Measurements from ENCODE around the gene ENDOG.
"Not testable (repeated sequence)": the region's sequence is repeated elsewhere in the genome, so short reads cannot be mapped to it uniquely, and the experiment has no call there.

ENDOG gene

GRCh38 chr9:128818099-128818838 lies at the start of gene ENDOG:
TSS of gene ENDOG (plus strand) at chr9:128818500. CDS start at chr9:128818685, 185 bp downstream.
- DNase-seq (ENCODE audit: low read depth in 2 of 2): peak; percentile 91 to 97

DNA sequence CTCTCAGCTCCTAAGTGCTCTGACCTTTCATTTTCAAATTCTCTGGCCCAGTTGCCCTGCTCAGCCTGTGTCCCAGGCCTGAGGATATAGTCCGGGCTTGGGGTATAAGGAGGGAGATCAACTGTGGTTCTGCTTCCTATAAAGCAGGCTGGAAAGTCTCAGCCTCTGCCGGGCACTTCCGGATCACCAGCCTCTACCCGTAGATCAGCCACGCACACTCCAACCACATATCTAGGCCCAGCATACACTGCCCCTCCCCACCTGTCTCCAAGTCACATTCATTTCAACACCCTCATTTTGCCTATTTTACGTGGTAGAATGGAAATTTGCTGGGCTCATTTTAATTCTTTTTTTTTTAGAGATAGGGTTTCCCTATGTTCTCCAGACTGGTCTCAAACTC lies 49.7 kb upstream of the ENDOG start:
- no peak for DNase-seq (ENCODE audit: low read depth in 2 of 2)

GRCh38 chr9:128770286-128771030 lies 47.8 kb upstream of the ENDOG start:
- DNase-seq (ENCODE audit: low read depth in 2 of 2): no peak

DNA sequence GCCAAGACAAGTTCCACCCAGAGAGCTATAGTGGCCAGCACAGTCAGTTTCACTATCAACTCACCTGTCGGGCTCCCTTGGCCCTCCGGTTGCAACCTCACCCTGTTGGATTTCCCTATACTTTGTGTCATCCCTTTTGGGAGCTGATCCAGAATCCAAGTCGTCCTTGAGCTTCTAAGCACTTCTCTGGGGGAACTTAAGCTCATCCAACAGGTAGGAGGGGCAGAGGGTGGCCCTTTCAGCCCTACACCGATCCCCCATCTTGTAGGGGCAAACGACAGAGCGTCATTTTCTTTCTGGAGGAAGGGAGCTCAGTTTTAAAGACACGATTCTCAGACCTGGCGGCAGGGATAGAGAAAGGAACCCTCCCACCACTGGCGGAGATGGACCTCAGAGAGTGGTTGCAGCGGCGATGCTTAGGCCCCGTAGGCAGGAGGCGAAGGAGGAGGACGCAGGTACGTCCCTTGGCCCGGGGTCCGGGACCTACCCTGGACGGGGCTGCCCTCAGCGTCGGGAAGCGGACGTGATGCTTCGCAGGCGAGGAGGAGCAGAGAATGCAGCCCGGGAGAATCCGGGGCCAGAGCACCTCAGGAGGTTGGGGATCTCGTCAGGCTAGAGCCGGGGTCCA lies 47.1 kb upstream of the ENDOG start:
- DNase-seq (ENCODE audit: low read depth in 2 of 2): no peak

DNA sequence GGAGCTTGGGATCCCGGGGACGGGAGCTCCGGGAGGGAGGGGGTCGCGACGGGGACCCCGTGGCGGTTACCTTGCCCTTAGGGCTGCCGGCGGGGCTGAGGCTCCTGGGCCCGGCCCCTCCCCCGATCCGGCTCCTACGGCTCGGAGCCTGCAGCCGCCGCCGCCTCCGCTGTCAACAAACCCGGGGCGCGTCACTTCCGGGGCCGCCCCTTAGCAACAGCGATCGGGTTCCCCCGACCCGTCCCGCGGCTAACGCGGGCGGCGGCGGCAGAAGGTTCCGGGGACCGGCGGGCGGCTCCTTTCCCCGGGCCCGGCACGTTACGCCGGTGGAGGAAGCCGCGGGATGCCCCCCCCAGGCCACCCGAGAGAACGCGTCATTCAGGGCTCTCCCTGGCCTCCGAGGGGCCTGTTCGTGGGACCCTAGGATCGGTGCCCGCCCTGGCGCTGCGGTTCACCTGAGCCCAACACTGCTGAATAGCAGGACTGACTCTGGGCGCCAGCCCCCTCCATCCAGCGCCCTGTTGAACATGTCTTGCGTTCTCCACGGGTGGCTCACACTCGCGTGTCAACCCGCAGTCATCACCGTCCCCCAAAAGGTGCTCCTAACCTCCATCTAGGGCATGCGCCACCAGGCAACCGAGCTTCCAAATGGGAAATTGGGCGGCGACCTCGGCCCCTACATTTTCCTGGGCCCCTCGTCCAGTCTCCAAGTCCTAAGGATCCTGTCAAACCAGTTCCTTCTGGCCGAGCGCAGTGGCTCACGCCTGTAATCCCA lies 46.4 kb upstream of the ENDOG start, which contains the start of gene ZER1:
Gene ZER1 (minus strand): TSS at position 183 of the 775 bp plus-strand sequence. CDS start 16,362 bp downstream, outside the sequence.
- peak; percentile 88 to 91 for DNase-seq (ENCODE audit: low read depth in 2 of 2)

DNA sequence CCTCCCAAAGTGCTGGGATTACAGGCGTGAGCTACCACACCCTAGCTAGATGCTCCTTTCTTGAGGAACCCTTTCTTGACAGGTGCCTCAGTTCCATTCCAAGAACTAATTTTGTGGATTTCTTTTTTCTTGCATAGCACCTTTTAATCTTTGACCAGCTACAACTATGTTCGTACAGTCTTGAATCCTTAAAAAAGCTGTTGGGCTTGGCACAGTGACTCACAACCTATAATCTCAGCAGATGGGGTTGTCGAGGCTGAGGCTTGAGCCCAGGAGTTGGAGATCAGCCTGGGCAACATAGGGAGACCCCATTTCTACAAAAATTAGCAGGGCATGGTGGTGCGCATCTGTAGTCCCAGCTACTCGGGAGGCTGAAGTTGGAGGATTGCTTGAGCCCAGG lies 45.3 kb upstream of the ENDOG start:
- no peak for DNase-seq (ENCODE audit: low read depth in 2 of 2)

GRCh38 chr9:128774804-128775203 lies 43.5 kb upstream of the ENDOG start:
- no peak for DNase-seq (ENCODE audit: low read depth in 2 of 2)

GRCh38 chr9:128780093-128780492 lies 38.2 kb upstream of the ENDOG start:
- not testable (repeated sequence) for DNase-seq (ENCODE audit: low read depth in 2 of 2)

DNA sequence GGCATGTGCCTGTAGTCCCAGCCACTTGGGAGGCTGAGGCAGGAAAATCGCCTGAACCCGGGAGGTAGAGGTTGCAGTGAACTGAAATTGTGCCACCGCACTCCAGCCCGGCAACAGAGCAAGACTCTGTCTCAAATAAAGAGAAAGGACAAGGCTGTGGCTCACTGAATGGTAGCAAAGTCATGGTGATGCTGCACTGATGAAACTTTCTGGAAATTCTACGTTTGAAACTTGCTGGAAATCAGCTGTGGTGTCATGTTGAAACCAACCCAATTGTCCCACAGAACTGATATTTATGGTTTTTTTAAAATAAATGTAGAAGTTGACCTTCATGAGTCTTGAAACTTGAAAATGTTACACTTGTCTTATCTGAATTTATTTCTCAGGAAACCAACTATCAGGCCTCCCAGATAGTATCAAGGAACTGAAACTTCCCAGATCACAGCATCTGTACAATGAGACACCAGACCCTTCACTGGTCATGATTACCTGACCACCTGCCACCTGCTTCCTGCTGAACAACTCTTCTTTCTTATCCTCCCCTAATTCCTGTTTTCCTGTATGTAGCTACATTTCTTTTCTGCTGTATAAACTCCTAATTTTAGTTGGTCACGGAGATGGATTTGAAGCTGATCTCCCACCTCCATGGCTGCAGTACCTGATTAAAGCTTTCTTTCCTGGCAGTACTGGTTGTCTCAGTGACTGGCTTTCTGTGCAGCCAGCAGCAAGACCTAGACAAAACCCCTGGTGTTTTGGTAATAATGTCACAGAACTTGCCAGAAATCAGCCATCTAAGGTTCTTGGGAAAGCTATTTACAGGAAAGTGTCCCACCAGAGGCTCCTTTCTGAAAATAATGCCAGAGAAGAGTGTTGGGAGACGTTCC lies 36.9 kb upstream of the ENDOG start:
- no peak for DNase-seq (ENCODE audit: low read depth in 2 of 2)

GRCh38 chr9:128782669-128783068 lies 35.6 kb upstream of the ENDOG start:
- DNase-seq (ENCODE audit: low read depth in 2 of 2): no peak

- DNase-seq (ENCODE audit: low read depth in 2 of 2): no peak
Observed at GRCh38 chr9:128785427-128785826, 32.9 kb upstream of the ENDOG start.

DNA sequence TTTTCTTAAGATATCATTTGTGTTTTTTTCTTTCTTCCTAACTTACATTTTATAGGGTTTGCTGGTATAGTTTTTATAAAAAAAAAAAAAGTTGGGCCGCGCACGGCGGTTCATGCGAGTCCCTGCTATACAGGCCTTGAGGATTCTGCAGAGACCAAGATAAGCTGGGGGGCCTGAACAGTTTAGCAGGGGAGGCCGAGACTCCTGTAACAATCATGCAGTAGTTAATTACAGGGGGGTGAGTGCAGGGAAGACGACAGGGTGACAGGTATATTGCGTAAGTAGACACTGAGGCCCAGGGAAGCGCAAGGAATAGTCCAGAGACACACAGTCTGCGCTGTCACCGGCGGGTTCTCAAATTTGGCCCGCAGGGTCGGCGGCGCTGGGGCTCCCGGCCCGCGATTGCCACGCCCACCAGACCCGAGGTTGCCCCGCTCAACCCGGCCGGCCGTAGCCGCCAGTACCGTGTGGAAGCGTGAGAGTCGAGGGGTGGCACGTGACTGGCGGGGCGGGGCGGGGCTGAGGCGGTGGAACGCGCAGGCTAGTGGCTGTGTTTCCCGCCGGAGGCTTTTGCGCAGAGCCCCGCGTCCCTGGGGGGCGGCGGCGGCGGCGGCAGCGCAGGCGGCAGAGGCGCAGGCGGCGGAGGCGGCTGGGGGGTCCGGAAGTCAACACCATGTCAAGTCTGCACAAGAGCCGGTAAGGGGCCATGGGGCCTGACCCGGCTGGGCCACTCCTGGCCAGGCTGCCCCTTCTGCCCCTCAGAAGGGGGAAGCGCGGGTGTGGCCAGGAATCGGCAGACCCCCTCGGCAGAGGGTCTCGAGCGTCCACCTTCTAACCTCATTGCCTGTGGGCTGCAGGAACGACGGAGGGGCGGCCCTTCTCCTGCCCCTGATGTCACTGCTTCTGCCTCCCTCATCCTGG lies 31.4 kb upstream of the ENDOG start, which contains the start of gene TBC1D13:
Gene TBC1D13 (plus strand): TSS at position 573 of the 921 bp plus-strand sequence. CDS start 101 bp downstream, at position 674.
- DNase-seq (ENCODE audit: low read depth in 2 of 2): peak; percentile 80 to 84

DNA sequence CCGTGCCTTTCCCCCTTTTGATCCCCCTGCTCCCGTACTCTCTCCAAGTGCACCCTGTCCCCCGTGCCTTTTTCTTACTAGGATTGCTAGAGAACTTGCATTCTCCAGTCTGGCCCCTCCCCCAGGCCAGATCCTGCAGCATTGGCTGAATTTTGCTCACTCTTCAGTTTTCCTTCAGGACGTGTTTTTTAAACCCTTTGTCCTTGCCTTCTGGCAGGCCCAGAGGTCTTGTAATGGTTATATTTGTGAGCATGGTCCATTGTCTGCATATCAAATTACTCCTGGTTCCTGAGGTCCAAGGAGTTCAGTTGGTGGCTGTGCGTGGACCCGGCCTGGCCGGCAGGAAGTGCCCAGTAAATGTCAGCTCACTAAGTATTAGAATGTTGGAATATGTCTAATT lies 30.6 kb upstream of the ENDOG start:
- no peak for DNase-seq (ENCODE audit: low read depth in 2 of 2)

DNA sequence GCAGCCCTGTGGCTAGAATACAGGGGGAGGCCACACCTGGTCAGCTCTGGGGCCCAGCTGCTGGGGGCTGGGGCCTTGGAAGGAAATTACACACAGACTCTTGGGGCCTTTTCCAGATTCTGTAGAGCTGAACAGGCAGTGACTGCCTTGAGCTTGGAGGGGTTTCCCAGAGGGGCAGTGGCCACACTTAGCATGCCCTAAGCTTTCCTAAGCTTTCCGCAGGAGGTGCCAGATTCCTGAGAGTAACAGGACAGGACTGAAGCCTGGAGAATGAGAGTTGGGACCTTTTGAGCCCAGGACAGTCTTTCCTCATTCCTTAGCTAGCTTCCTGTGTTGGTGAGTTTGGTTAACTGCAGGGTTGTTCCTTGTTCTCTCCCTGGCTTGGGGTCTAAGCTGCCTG lies 29.9 kb upstream of the ENDOG start:
- DNase-seq (ENCODE audit: low read depth in 2 of 2): no peak

DNA sequence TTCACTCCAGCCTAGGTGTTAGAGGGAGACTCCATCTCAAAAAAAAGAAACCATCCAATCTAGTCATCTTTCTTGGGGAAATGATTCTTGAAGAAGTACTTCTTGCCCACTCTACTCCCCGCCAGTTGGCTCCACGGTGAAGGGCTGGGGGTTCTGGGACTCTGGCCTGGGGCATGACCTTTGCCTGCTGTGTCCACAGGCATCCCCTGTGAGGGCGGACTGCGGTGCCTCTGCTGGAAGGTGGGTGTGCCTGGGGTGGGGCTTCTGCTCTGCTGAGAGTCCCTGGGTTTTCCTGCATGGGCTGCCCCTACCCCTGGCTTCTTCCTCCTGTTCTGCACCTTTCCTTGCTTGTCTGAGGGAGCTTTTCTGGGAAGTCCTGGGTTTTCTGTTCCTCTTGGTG lies 27.8 kb upstream of the ENDOG start:
- no peak for DNase-seq (ENCODE audit: low read depth in 2 of 2)

GRCh38 chr9:128792134-128792533 lies 26.2 kb upstream of the ENDOG start:
- DNase-seq (ENCODE audit: low read depth in 2 of 2): no peak

DNA sequence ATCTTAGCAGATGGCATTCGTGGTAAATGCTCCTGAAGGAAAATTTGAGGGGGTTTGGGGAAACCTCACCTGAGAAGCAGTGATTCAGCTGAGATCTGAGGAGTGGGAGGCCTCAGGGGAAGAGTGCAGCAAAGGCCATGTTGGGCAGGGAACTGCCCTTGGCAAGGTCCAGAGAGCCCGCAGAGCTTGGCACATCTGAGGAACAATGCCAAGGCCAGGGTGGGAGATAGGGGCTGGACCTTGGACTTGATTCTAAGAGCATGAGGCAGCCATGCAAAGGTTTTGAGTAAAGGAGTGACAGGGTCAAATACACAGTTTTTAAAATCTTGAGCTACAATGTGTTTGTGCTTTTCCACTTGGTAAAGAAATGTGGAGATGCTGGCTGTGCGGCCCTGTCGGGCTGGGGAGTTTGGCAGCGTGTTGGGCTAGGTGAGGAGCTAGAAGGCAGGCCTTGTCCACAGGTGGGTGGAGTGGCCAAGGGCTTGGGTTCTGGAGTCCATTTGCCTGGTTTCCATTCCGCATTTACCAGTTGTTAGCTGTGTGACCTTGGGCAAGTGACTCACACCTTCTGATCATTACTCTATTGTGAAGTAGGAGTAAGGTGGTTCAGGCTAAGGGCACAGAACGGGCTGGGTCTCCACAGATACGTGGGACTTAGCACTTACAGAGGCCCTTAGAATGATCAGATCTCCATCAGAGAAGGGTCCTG lies 25.2 kb upstream of the ENDOG start:
- DNase-seq (ENCODE audit: low read depth in 2 of 2): no peak

DNA sequence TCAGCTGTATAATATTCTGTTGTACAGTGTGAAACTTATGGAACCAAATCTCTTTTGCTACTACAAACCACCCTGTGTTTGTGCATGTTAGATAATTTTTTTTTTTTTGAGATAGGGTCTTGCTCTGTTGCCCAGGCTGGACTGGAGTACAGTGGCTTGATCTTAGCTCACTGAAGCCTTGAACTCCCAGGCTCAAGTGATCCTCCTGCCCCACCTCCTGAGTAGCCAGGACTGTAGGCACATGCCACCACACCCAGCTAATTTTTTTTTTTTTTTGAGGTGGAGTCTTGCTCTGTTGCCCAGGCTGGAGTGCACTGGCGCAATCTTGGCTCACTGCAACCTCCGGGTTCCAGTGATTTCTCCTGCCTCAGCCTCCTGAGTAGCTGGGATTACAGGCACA lies 23.3 kb upstream of the ENDOG start:
- not testable (repeated sequence) for DNase-seq (ENCODE audit: low read depth in 2 of 2)

GRCh38 chr9:128798896-128799295 lies 19.4 kb upstream of the ENDOG start:
- DNase-seq (ENCODE audit: low read depth in 2 of 2): no peak

Measured in stimulated activated CD4-positive, alpha-beta T cell treated with anti-CD3 and anti-CD28 coated beads, Interleukin-15, amount 100 ng/mL, for 48 hours (primary cell).